HepG2 (cell line): Measurements from ENCODE around the gene PSMD12. TPM values are rescaled to one million over a fixed set of nuclear protein-coding genes. Genes with fewer than 3 reads are reported as not detected.
"Not testable (repeated sequence)": the region's sequence is repeated elsewhere in the genome, so short reads cannot be mapped to it uniquely, and the experiment has no call there.

Source experiments
- CBX5 ChIP-seq: sonication (generic); formaldehyde crosslinking; IDR thresholded peaks from 2 replicates; pipeline ENCODE4 v1.4.0; 2020; ENCODE audit warnings: missing genetic modification reagents, borderline replicate concordance
- CEBPB ChIP-seq: IDR thresholded peaks from 2 replicates; pipeline ENCODE4 v1.6.1; 2011; ENCODE audit warnings: low read depth, low read length, improper control_type of control experiment, borderline replicate concordance
- HIVEP1 ChIP-seq: sonication (generic); formaldehyde crosslinking; IDR thresholded peaks from 2 replicates; pipeline ENCODE4 v1.4.0; 2020; ENCODE audit warnings: mild to moderate bottlenecking, missing genetic modification reagents
- HOXA3 ChIP-seq: sonication (generic); formaldehyde crosslinking; IDR thresholded peaks from 2 replicates; pipeline ENCODE4 v1.5.0; 2020; ENCODE audit warnings: missing genetic modification reagents
- NFE2L1 ChIP-seq: sonication (generic); formaldehyde crosslinking; IDR thresholded peaks from 2 replicates; pipeline ENCODE4 v1.4.0; 2020; ENCODE audit warnings: missing genetic modification reagents, mild to moderate bottlenecking, borderline replicate concordance
- NR2F1 ChIP-seq, 2 experiments: fragments of 450-650 bp in 1 of 2; formaldehyde crosslinking in 1 of 2; IDR thresholded peaks; 2 replicates each; pipeline versions ENCODE4 v1.5.0 to v1.6.1; 2016 to 2020; ENCODE audit warnings: mild to moderate bottlenecking in 1 of 2, missing compliant biosample characterization in 1 of 2, missing genetic modification reagents in 1 of 2, moderate library complexity in 1 of 2
- NR2F6 ChIP-seq, 2 experiments: IDR thresholded peaks; 2 replicates each; pipeline ENCODE4 v1.6.1; 2016; ENCODE audit warnings: antibody characterized with exemption in 1 of 2, mild to moderate bottlenecking in 1 of 2
- RBAK ChIP-seq: sonication (generic); formaldehyde crosslinking; IDR thresholded peaks from 2 replicates; pipeline ENCODE4 v1.5.1; 2020; ENCODE audit warnings: mild to moderate bottlenecking, missing genetic modification reagents
- ZNF225 ChIP-seq: sonication (generic); formaldehyde crosslinking; IDR thresholded peaks from 2 replicates; pipeline ENCODE4 v1.4.0; 2020; ENCODE audit warnings: mild to moderate bottlenecking, missing genetic modification reagents
- ZNF619 ChIP-seq: sonication (generic); formaldehyde crosslinking; IDR thresholded peaks from 2 replicates; pipeline ENCODE4 v1.4.0; 2020; ENCODE audit warnings: mild to moderate bottlenecking, missing genetic modification reagents
- ZNF644 ChIP-seq: IDR thresholded peaks from 2 replicates; pipeline ENCODE4 v1.6.1; 2016; ENCODE audit warnings: low read depth
- polyA plus RNA-seq, 8 experiments: library from polyadenylated mRNA; depleted of rRNA in 3 of 8; stranded (reverse) in 7 of 8; unstranded in 1 of 8; fragments of >200 nt; fragmentation: Illumina TruSeq in 4 of 8; extraction: Trizol in 4 of 8; gene quantifications; 2 replicates each; pipeline versions ENCODE4 v1.2.1 to v1.2.3, GENCODE V29; 2011 to 2016; ENCODE audit warnings: low read depth in 4 of 8, missing spikeins in 1 of 8, mixed read lengths in 1 of 8; ENCODE audit not compliant: insufficient read depth in 1 of 8
- total RNA-seq, 5 experiments: library from RNA; depleted of rRNA; stranded (reverse); fragments of >200 nt; fragmentation: Illumina TruSeq; extraction: Trizol; gene quantifications; 2 replicates each; pipeline ENCODE4 v1.2.3, GENCODE V29; 2016; ENCODE audit warnings: low read depth in 1 of 5
- TF ChIP-seq, protein P1 (sequence below): IDR thresholded peaks from 2 replicates; pipeline ENCODE4 v1.4.0; 2020; ENCODE audit warnings: mild to moderate bottlenecking, missing genetic modification reagents
- TF ChIP-seq, protein P2 (sequence below), 2 experiments: sonication (generic) in 1 of 2; formaldehyde crosslinking in 1 of 2; IDR thresholded peaks; 2 replicates each; pipeline versions ENCODE4 v1.4.0 to v1.6.1; 2016 to 2020; ENCODE audit warnings: borderline replicate concordance in 1 of 2, low read depth in 1 of 2, mild to moderate bottlenecking in 1 of 2, missing genetic modification reagents in 1 of 2
- TF ChIP-seq, protein P3 (sequence below): sonication (generic); formaldehyde crosslinking; IDR thresholded peaks from 2 replicates; pipeline ENCODE4 v1.9.0; 2022; ENCODE audit warnings: missing genetic modification reagents, mild to moderate bottlenecking, borderline replicate concordance
- TF ChIP-seq, protein P4 (sequence below), 2 experiments: fragments of 450-650 bp in 1 of 2; sonication (generic) in 1 of 2; formaldehyde crosslinking; IDR thresholded peaks; 2 replicates each; pipeline versions ENCODE4 v1.5.0 to v1.8.0; 2020 to 2022; ENCODE audit warnings: mild to moderate bottlenecking in 1 of 2, missing genetic modification reagents in 1 of 2

PSMD12 gene
- total and polyA plus RNA-seq, 2 of the 13 experiments (the other 11 are each of a cell fraction or from before 2014, with no cell fraction given) = 27.4 to 71.7 TPM

DNA sequence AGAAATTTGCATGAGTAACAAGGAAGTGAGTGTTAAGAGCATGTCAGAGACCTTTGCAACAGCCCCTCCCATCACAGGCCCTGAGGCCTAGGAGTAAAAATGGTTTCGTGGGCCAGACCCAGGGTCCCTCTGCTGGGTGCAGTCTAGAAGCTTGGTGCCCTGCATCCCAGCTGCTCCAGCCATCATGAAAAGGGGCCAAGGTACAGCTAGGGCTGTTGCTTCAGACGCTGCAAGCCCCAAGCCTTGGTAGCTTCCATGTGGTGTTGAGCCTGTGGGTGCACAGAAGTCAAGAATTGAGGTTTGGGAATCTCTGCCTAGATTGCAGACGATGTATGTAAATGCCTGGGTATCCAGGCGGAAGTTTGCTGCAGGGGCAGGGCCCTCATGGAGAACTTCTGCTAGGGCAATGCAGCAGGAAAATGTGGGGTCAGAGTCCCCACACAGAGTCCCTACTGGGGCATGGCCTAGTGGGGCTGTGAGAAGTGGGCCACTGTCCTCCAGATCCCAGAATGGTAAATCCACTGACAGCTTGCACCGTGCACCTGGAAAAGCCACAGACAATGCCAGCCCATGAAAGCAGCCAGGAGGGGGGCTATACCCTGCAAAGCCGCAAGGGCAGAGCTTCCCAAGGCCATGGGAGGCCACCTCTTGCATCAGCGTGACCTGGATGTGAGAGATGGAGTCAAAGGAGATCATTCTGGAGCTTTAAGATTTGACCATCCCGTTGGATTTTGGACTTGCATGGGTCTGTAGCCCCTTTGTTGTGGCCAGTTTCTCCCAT is 34.8 kb downstream of the PSMD12 start (continued):
- TF ChIP-seq ZNF225 (CRISPR knock-in tag) = 0 out of 2 replicates have a peak, but pooled peaks have one; percentile 50
- TF ChIP-seq, protein P1, sequence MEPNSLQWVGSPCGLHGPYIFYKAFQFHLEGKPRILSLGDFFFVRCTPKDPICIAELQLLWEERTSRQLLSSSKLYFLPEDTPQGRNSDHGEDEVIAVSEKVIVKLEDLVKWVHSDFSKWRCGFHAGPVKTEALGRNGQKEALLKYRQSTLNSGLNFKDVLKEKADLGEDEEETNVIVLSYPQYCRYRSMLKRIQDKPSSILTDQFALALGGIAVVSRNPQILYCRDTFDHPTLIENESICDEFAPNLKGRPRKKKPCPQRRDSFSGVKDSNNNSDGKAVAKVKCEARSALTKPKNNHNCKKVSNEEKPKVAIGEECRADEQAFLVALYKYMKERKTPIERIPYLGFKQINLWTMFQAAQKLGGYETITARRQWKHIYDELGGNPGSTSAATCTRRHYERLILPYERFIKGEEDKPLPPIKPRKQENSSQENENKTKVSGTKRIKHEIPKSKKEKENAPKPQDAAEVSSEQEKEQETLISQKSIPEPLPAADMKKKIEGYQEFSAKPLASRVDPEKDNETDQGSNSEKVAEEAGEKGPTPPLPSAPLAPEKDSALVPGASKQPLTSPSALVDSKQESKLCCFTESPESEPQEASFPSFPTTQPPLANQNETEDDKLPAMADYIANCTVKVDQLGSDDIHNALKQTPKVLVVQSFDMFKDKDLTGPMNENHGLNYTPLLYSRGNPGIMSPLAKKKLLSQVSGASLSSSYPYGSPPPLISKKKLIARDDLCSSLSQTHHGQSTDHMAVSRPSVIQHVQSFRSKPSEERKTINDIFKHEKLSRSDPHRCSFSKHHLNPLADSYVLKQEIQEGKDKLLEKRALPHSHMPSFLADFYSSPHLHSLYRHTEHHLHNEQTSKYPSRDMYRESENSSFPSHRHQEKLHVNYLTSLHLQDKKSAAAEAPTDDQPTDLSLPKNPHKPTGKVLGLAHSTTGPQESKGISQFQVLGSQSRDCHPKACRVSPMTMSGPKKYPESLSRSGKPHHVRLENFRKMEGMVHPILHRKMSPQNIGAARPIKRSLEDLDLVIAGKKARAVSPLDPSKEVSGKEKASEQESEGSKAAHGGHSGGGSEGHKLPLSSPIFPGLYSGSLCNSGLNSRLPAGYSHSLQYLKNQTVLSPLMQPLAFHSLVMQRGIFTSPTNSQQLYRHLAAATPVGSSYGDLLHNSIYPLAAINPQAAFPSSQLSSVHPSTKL = 0 out of 2 replicates have a peak, but pooled peaks have one; percentile 32
- TF ChIP-seq NR2F1 (CRISPR knock-in tag; IDR thresholded peaks at IDR 0.05) = peak; percentile 82
- peak; percentile 77; the same call in 1 of the 2 replicates for TF ChIP-seq ZNF644
- TF ChIP-seq NR2F6 (IDR thresholded peaks at IDR 0.05) = peak; percentile 64
- TF ChIP-seq NR2F6 (CRISPR knock-in tag; IDR thresholded peaks at IDR 0.05) = peak; percentile 63
- TF ChIP-seq CBX5 (CRISPR knock-in tag) = peak; percentile 27; the same call in 1 of the 2 replicates
- 0 out of 2 replicates have a peak, but pooled peaks have one; percentile 43 for TF ChIP-seq HIVEP1 (CRISPR knock-in tag)
- TF ChIP-seq ZNF619 (CRISPR knock-in tag) = 0 out of 2 replicates have a peak, but pooled peaks have one; percentile 46
- TF ChIP-seq RBAK (CRISPR knock-in tag) = 0 out of 2 replicates have a peak, but pooled peaks have one; percentile 48
- TF ChIP-seq, protein P2, sequence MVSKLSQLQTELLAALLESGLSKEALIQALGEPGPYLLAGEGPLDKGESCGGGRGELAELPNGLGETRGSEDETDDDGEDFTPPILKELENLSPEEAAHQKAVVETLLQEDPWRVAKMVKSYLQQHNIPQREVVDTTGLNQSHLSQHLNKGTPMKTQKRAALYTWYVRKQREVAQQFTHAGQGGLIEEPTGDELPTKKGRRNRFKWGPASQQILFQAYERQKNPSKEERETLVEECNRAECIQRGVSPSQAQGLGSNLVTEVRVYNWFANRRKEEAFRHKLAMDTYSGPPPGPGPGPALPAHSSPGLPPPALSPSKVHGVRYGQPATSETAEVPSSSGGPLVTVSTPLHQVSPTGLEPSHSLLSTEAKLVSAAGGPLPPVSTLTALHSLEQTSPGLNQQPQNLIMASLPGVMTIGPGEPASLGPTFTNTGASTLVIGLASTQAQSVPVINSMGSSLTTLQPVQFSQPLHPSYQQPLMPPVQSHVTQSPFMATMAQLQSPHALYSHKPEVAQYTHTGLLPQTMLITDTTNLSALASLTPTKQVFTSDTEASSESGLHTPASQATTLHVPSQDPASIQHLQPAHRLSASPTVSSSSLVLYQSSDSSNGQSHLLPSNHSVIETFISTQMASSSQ (IDR thresholded peaks at IDR 0.05; ENCODE audit: low read depth) = not testable (repeated sequence)
- TF ChIP-seq, protein P2 (CRISPR knock-in tag; IDR thresholded peaks at IDR 0.05; ENCODE audit: borderline replicate concordance) = 0 out of 2 replicates have a peak, but pooled peaks have one; percentile 21
- TF ChIP-seq, protein P3, sequence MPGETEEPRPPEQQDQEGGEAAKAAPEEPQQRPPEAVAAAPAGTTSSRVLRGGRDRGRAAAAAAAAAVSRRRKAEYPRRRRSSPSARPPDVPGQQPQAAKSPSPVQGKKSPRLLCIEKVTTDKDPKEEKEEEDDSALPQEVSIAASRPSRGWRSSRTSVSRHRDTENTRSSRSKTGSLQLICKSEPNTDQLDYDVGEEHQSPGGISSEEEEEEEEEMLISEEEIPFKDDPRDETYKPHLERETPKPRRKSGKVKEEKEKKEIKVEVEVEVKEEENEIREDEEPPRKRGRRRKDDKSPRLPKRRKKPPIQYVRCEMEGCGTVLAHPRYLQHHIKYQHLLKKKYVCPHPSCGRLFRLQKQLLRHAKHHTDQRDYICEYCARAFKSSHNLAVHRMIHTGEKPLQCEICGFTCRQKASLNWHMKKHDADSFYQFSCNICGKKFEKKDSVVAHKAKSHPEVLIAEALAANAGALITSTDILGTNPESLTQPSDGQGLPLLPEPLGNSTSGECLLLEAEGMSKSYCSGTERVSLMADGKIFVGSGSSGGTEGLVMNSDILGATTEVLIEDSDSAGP = peak; percentile 37; the same call in 1 of the 2 replicates
- 0 out of 2 replicates have a peak, but pooled peaks have one; percentile 6 for TF ChIP-seq HOXA3 (CRISPR knock-in tag)
- TF ChIP-seq, protein P4, sequence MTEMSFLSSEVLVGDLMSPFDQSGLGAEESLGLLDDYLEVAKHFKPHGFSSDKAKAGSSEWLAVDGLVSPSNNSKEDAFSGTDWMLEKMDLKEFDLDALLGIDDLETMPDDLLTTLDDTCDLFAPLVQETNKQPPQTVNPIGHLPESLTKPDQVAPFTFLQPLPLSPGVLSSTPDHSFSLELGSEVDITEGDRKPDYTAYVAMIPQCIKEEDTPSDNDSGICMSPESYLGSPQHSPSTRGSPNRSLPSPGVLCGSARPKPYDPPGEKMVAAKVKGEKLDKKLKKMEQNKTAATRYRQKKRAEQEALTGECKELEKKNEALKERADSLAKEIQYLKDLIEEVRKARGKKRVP (CRISPR knock-in tag; IDR thresholded peaks at IDR 0.05) = peak in 1 of 2 experiments; percentile 95; a peak in 2 of 4 replicates
- TF ChIP-seq NFE2L1 (CRISPR knock-in tag) = peak; percentile 32; the same call in 1 of the 2 replicates
- TF ChIP-seq CEBPB = peak; percentile 54; the same call in 1 of the 2 replicates
